A673 (cell line): ENCODE results near the gene CFAP161.

Experiments used
- EZH2 ChIP-seq: fragments of 200-600 bp; sonication (generic); IDR thresholded peaks from 2 replicates; pipeline ENCODE4 v1.6.1; 2017; ENCODE audit warnings: borderline replicate concordance, low read depth, mild to moderate bottlenecking, mixed read lengths, antibody characterized with exemption, low read length; ENCODE audit not compliant: poor library complexity, severe bottlenecking
- TF ChIP-seq, protein P1 (sequence below): fragments of 300-800, 200-600 bp; sonication (generic); conservative IDR thresholded peaks from 2 replicates; pipeline ENCODE4 v1.5.1; 2017; ENCODE audit warnings: low read depth, mild to moderate bottlenecking, antibody characterized with exemption, low read length, moderate library complexity, mixed read lengths

- TF ChIP-seq, protein P1, sequence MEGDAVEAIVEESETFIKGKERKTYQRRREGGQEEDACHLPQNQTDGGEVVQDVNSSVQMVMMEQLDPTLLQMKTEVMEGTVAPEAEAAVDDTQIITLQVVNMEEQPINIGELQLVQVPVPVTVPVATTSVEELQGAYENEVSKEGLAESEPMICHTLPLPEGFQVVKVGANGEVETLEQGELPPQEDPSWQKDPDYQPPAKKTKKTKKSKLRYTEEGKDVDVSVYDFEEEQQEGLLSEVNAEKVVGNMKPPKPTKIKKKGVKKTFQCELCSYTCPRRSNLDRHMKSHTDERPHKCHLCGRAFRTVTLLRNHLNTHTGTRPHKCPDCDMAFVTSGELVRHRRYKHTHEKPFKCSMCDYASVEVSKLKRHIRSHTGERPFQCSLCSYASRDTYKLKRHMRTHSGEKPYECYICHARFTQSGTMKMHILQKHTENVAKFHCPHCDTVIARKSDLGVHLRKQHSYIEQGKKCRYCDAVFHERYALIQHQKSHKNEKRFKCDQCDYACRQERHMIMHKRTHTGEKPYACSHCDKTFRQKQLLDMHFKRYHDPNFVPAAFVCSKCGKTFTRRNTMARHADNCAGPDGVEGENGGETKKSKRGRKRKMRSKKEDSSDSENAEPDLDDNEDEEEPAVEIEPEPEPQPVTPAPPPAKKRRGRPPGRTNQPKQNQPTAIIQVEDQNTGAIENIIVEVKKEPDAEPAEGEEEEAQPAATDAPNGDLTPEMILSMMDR: no peak
- no peak for TF ChIP-seq EZH2
Measured at GRCh38 chr15:81151389-81151788, 17.3 kb downstream of the CFAP161 start.
